ENCODE measurements around the gene CORO1C.

Gene CORO1C

GRCh38 chr12:108597559-108598471 lies 133.5 kb downstream of the CORO1C start, which contains the start of gene TMEM119:
TSS of gene TMEM119 (minus strand) at chr12:108598084. CDS start at chr12:108592383, 5,701 bp downstream.
- no peak for DNase-seq

GRCh38 chr12:108596854-108597558 lies 134.3 kb downstream of the CORO1C start:
- DNase-seq: no peak

- DNase-seq: no peak
Observed at GRCh38 chr12:108595711-108596647, 135.3 kb downstream of the CORO1C start.

Data from NCI-H1105 (cell line).